ENCODE measurements around the gene SLC16A13.
A peak's percentile ranks its signal among the peaks of the same experiment; 100 is the strongest.

Gene SLC16A13

DNA sequence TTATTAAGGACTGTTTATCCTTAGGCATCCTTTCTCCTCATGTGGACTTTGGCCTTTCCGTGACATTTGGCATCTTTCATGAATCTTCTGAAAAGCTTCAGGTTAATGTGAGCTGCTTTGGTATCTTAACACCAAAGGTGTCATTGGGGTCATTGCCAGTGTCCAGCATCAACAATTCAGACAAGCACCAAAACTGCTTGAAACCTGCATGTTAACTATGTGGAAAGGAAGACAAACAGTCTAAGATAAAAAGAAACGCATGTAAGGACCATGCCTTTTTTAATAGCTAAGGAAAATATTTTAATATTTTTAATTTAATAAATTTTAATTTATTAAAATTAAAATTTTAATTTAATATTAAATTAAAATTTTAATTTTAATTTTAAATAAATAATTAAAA is 32.1 kb upstream of the SLC16A13 start:
- H3K9me3 ChIP-seq (ENCODE audit: insufficient read depth, low read length) = no peaks in the 10 kb centered on the region
- H2AFZ ChIP-seq (ENCODE audit: low read depth, low read length) = no peak overlapping the region
- peaks cover 5% of the 10 kb centered on the region for H4K20me1 ChIP-seq (ENCODE audit: insufficient read depth, low read length)
- H3K4me3 ChIP-seq (ENCODE audit: low read length) = no peak overlapping the region
- no peak overlapping the region for H3K9ac ChIP-seq (ENCODE audit: low read length)
- H3K27ac ChIP-seq (ENCODE audit: low read length) = no peak overlapping the region
- H3K4me2 ChIP-seq (ENCODE audit: low read length) = no peak overlapping the region
- no peaks in the 10 kb centered on the region for H3K79me2 ChIP-seq (ENCODE audit: low read length)
- TF ChIP-seq, protein P1, sequence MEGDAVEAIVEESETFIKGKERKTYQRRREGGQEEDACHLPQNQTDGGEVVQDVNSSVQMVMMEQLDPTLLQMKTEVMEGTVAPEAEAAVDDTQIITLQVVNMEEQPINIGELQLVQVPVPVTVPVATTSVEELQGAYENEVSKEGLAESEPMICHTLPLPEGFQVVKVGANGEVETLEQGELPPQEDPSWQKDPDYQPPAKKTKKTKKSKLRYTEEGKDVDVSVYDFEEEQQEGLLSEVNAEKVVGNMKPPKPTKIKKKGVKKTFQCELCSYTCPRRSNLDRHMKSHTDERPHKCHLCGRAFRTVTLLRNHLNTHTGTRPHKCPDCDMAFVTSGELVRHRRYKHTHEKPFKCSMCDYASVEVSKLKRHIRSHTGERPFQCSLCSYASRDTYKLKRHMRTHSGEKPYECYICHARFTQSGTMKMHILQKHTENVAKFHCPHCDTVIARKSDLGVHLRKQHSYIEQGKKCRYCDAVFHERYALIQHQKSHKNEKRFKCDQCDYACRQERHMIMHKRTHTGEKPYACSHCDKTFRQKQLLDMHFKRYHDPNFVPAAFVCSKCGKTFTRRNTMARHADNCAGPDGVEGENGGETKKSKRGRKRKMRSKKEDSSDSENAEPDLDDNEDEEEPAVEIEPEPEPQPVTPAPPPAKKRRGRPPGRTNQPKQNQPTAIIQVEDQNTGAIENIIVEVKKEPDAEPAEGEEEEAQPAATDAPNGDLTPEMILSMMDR (IDR thresholded peaks at IDR 0.05; ENCODE audit: low read depth, low read length) = no peak
- no peak for TF ChIP-seq EZH2phosphoT487 (IDR thresholded peaks at IDR 0.05; ENCODE audit: low read depth)
- peaks cover 3% of the 10 kb centered on the region for H3K36me3 ChIP-seq (replicated peaks; ENCODE audit: low read depth, low read length)
- H3K27me3 ChIP-seq (ENCODE audit: low read depth, low read length) = no peaks in the 10 kb centered on the region
- no peaks in the 10 kb centered on the region for H3K4me1 ChIP-seq (ENCODE audit: low read length)

DNA sequence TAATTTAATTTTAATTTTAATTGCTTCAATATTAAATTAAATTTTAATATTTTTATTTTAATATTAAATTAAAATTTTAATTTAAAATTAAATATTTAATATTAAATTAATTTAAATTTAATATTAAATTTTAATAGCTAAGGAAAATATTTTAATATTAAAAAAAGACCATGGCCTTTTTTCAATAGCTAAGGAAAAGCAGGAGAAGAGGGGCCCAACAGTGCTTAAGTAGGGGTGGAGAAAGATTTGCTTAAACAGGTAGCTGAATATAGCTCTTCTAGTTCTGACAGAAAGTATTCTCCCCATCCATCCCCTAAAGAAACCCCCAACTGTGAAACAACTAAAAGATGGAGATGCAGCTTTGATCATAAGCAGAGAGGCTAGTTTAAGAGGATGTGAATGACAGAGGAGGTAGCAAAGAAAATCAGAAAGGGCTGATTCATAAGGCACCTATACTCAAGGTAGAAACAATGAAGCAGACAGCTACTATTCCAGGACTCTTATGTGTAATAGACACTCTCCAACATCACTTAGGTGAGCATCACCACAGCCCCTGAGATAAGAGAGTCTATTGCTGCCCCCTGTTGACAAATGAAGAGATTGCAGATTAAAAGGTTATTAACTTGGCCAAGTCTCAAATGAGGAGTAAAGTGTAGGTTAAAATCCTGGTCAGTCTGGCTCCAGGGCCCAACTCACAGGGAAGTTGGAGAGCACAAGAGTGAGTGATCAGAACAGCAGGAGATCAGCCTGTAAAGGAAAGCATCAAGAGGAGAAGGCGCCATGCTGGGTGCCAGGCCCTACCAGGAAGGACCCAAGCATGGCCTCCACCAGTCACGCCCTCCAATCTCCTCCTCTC is 31.2 kb upstream of the SLC16A13 start:
- no peaks in the 10 kb centered on the region for H3K4me1 ChIP-seq (ENCODE audit: low read length)
- H3K4me3 ChIP-seq (ENCODE audit: low read length) = no peak overlapping the region
- H3K4me2 ChIP-seq (ENCODE audit: low read length) = no peak overlapping the region
- no peak overlapping the region for H3K27ac ChIP-seq (ENCODE audit: low read length)
- H2AFZ ChIP-seq (ENCODE audit: low read depth, low read length) = no peak overlapping the region
- no peak for TF ChIP-seq EZH2phosphoT487 (IDR thresholded peaks at IDR 0.05; ENCODE audit: low read depth)
- TF ChIP-seq, protein P1 (IDR thresholded peaks at IDR 0.05; ENCODE audit: low read depth, low read length) = peak; percentile 72
- H3K36me3 ChIP-seq (replicated peaks; ENCODE audit: low read depth, low read length) = peaks cover 3% of the 10 kb centered on the region
- H3K9ac ChIP-seq (ENCODE audit: low read length) = no peak overlapping the region
- no peaks in the 10 kb centered on the region for H3K9me3 ChIP-seq (ENCODE audit: insufficient read depth, low read length)
- no peaks in the 10 kb centered on the region for H3K27me3 ChIP-seq (ENCODE audit: low read depth, low read length)
- no peaks in the 10 kb centered on the region for H3K79me2 ChIP-seq (ENCODE audit: low read length)
- peaks cover 5% of the 10 kb centered on the region for H4K20me1 ChIP-seq (ENCODE audit: insufficient read depth, low read length)

DNA sequence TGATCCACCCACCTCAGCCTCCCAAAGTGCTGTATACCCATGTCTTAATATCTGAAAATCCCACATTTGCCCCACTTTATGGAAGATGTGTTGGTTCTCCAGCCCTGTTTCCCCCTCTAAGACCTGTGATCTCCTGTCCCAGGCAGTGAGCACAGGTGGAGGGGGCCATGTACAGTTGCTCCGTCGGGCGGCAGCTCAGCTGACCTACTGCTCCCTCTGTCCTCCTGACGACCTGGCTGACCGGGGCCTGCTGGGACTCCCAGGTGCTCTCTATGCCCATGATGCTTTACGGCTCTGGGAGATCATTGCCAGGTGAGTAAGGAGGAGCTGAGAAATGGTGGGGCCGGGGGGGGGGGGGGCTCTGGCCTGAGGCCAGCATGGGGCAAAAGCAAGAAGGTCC is 30.1 kb upstream of the SLC16A13 start:
- peaks cover 5% of the 10 kb centered on the region for H4K20me1 ChIP-seq (ENCODE audit: insufficient read depth, low read length)
- H3K36me3 ChIP-seq (replicated peaks; ENCODE audit: low read depth, low read length) = peaks cover 3% of the 10 kb centered on the region
- H3K79me2 ChIP-seq (ENCODE audit: low read length) = peaks cover 9% of the 10 kb centered on the region
- no peak overlapping the region for H2AFZ ChIP-seq (ENCODE audit: low read depth, low read length)
- H3K9me3 ChIP-seq (ENCODE audit: insufficient read depth, low read length) = no peaks in the 10 kb centered on the region
- H3K4me1 ChIP-seq (ENCODE audit: low read length) = no peaks in the 10 kb centered on the region
- H3K9ac ChIP-seq (ENCODE audit: low read length) = no peak overlapping the region
- H3K4me3 ChIP-seq (ENCODE audit: low read length) = no peak overlapping the region
- H3K27me3 ChIP-seq (ENCODE audit: low read depth, low read length) = no peaks in the 10 kb centered on the region
- TF ChIP-seq, protein P1 (IDR thresholded peaks at IDR 0.05; ENCODE audit: low read depth, low read length) = no peak
- no peak for TF ChIP-seq EZH2phosphoT487 (IDR thresholded peaks at IDR 0.05; ENCODE audit: low read depth)
- H3K4me2 ChIP-seq (ENCODE audit: low read length) = no peak overlapping the region
- no peak overlapping the region for H3K27ac ChIP-seq (ENCODE audit: low read length)

DNA sequence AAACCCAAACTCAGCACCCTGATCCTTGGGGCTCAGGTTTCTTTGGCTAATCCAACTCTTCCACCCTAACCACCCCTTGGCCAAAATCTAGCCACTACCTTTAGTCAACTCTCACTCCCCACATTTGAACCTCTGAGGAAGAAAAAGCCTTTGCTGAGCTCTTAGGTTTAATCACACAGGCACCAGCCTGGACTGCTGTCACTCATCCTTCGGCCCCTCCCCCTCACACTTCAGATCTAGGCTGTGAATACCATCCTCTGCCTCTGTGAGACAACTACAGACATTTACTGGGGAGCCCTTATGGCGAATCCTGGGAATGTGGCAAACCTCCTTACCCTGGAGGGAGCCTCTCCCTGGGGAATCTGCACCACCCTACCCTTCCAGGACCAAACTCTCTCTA is 28.7 kb upstream of the SLC16A13 start:
- H3K4me3 ChIP-seq (ENCODE audit: low read length) = no peak overlapping the region
- peaks cover 23% of the 10 kb centered on the region for H3K79me2 ChIP-seq (ENCODE audit: low read length)
- TF ChIP-seq, protein P1 (IDR thresholded peaks at IDR 0.05; ENCODE audit: low read depth, low read length) = no peak
- no peak for TF ChIP-seq EZH2phosphoT487 (IDR thresholded peaks at IDR 0.05; ENCODE audit: low read depth)
- H3K36me3 ChIP-seq (replicated peaks; ENCODE audit: low read depth, low read length) = peaks cover under 1% of the 10 kb centered on the region
- peaks cover 5% of the 10 kb centered on the region for H4K20me1 ChIP-seq (ENCODE audit: insufficient read depth, low read length)
- no peak overlapping the region for H3K4me2 ChIP-seq (ENCODE audit: low read length)
- no peak overlapping the region for H2AFZ ChIP-seq (ENCODE audit: low read depth, low read length)
- H3K9ac ChIP-seq (ENCODE audit: low read length) = no peak overlapping the region
- no peaks in the 10 kb centered on the region for H3K27me3 ChIP-seq (ENCODE audit: low read depth, low read length)
- no peaks in the 10 kb centered on the region for H3K9me3 ChIP-seq (ENCODE audit: insufficient read depth, low read length)
- no peak overlapping the region for H3K27ac ChIP-seq (ENCODE audit: low read length)
- peaks cover 5% of the 10 kb centered on the region; the same call in 1 of the 2 replicates for H3K4me1 ChIP-seq (ENCODE audit: low read length)

Data from OCI-LY3 (cell line).